GM23338 (cell line): ENCODE results near the gene TCF7L2.

Source experiments
- CREB1 ChIP-seq: fragments of 250-450 bp; sonication (Bioruptor Pico); IDR thresholded peaks from 2 replicates; pipeline ENCODE4 v1.5.0; 2020; ENCODE audit warnings: low read depth, mild to moderate bottlenecking, moderate library complexity
- CTCF ChIP-seq, 2 experiments: fragments of 200-600 bp in 1 of 2; sonication (generic) in 1 of 2; conservative IDR thresholded peaks; 2 replicates each; pipeline versions ENCODE4 v1.5.1 to v1.6.1; 2016 to 2017; ENCODE audit warnings: antibody characterized with exemption in 2 of 2, low read depth in 2 of 2, mild to moderate bottlenecking in 2 of 2, moderate library complexity in 1 of 2
- ETS1 ChIP-seq: IDR thresholded peaks from 2 replicates; pipeline ENCODE4 v1.6.1; 2016; ENCODE audit warnings: antibody characterized with exemption
- EZH2 ChIP-seq: fragments of 200-600 bp; sonication (generic); IDR thresholded peaks from one replicate; pipeline ENCODE4 v1.8.0; 2017; ENCODE audit warnings: antibody characterized with exemption, mild to moderate bottlenecking, low read depth; ENCODE audit not compliant: unreplicated experiment
- EZH2phosphoT487 ChIP-seq: fragments of 200-600 bp; sonication (generic); IDR thresholded peaks from one replicate; pipeline ENCODE4 v1.8.1; 2018; ENCODE audit warnings: antibody characterized with exemption; ENCODE audit not compliant: unreplicated experiment
- JUNB ChIP-seq: IDR thresholded peaks from one replicate; pipeline ENCODE4 v1.6.1; 2016; ENCODE audit warnings: antibody characterized with exemption; ENCODE audit not compliant: unreplicated experiment
- POLR2AphosphoS5 ChIP-seq: IDR thresholded peaks from 2 replicates; pipeline ENCODE4 v1.6.1; 2016; ENCODE audit warnings: antibody characterized with exemption, low read depth
- REST ChIP-seq: IDR thresholded peaks from one replicate; pipeline ENCODE4 v1.6.1; 2018; ENCODE audit warnings: antibody characterized with exemption; ENCODE audit not compliant: unreplicated experiment
- STAT1 ChIP-seq: IDR thresholded peaks from one replicate; pipeline ENCODE4 v1.6.1; 2016; ENCODE audit warnings: antibody characterized with exemption; ENCODE audit not compliant: unreplicated experiment
- ZNF331 ChIP-seq: fragments of 250-450 bp; sonication (Bioruptor Pico); IDR thresholded peaks from 2 replicates; pipeline ENCODE4 v1.5.0; 2020; ENCODE audit warnings: low read depth, mild to moderate bottlenecking, moderate library complexity

GRCh38 chr10:112985690-112986543 lies 35.9 kb downstream of the TCF7L2 start:
- TF ChIP-seq CTCF (conservative IDR thresholded peaks at IDR 0.05; ENCODE audit: low read depth in 2 of 2) (no peak), EZH2 (no peak), POLR2AphosphoS5 (no peak), ETS1 (no peak), REST (no peak), JUNB (no peak), EZH2phosphoT487 (no peak), STAT1 (no peak), CREB1 (CRISPR knock-in tag) (no peak), ZNF331 (CRISPR knock-in tag) (no peak)
